Right cardiac atrium (tissue), 5 donors: ENCODE results near the gene STOML1. TPM values are rescaled to one million over a fixed set of nuclear protein-coding genes. Genes with fewer than 3 reads are reported as not detected.

Experiments used
- ATAC-seq, 2 donors: fragments of 200-7000 bp; cut with Tn5 transposase; one replicate each; pipeline versions ENCODE4 v1.8.0 to v1.9.1; 2020; ENCODE audit warnings: moderate library complexity in 2 of 2, mild to moderate bottlenecking in 1 of 2
- DNase-seq, 3 donors: peaks; one replicate each; pipeline ENCODE4 v3.0.0-alpha.2; 2020
- H3K27ac ChIP-seq: one replicate; pipeline ENCODE4 v1.5.1; 2013; ENCODE audit warnings: mild to moderate bottlenecking, low read length, control low read depth, moderate library complexity
- H3K27me3 ChIP-seq: one replicate; pipeline ENCODE4 v1.6.1; 2013; ENCODE audit not compliant: control insufficient read depth, insufficient read depth
- H3K4me1 ChIP-seq: one replicate; pipeline ENCODE4 v1.6.1; 2013; ENCODE audit warnings: low read length; ENCODE audit not compliant: control insufficient read depth, insufficient read depth
- H3K4me3 ChIP-seq: one replicate; pipeline ENCODE4 v1.5.1; 2013; ENCODE audit warnings: low read length, control low read depth
- H3K9me3 ChIP-seq: one replicate; pipeline ENCODE4 v1.6.1; 2013; ENCODE audit warnings: low read length; ENCODE audit not compliant: control insufficient read depth
- WGBS: extraction: QIAGEN DNeasy Blood & Tissue Kit; methylation state at CpG from one replicate; pipeline ENCODE4 v1.1.7; 2013; 5-methylcytosine and 5-hydroxymethylcytosine counted together
- intact Hi-C, 4 donors: fragments of 100-400 bp; cut with DNase I; formaldehyde crosslinking; loops; one replicate each; pipeline versions ENCODE4 v1.11.0 to v1.14.0; 2022 to 2023
- long read RNA-seq, 4 donors: library from polyadenylated mRNA; unstranded; transcript quantifications; one replicate each; pipeline ENCODE4 v2.0.0, GENCODE V29; 2020 to 2021
- polyA plus RNA-seq: library from polyadenylated mRNA; stranded (reverse); fragments of 200-250 nt; gene quantifications from one replicate; pipeline ENCODE4 v1.2.3, GENCODE V29; 2013
- total RNA-seq, 4 donors: library from RNA; stranded (reverse); fragmentation: NEBNext Ultra II Directional; extraction: Animal tissue kit (Norgen Biotek cat#: 25700); gene quantifications; one replicate each; pipeline ENCODE4 v1.2.1, GENCODE V29; 2021
- donor health status: healthy with polysubstance abuse.
- donor health status: DM: no; HTN: yes; CAD: no.
- donor health status: DM: no; HTN: no; CAD: no.
- donor health status: DM: no; HTN: yes; CAD: no; lungs with severe emphysema.
- donor health status: DM: yes; HTN: yes; CAD: no.

STOML1 gene
- 10 to 100 TPM; 14.9 to 19.0 (median 17.8) TPM for total RNA-seq
- polyA plus RNA-seq = 24.3 TPM
- long read RNA-seq, donor 1, full-length matches to known transcripts = 47 of 77 reads
- long read RNA-seq, donor 1, partial matches to known transcripts = 6 of 77 reads
- long read RNA-seq, donor 1, other reads (novel, unspliced or antisense) = 24 of 77 reads
- long read RNA-seq, donor 2, full-length matches to known transcripts = 20 of 35 reads
- long read RNA-seq, donor 2, partial matches to known transcripts = 0 of 35 reads
- long read RNA-seq, donor 2, other reads (novel, unspliced or antisense) = 15 of 35 reads
- long read RNA-seq, donor 3, full-length matches to known transcripts = 118 of 169 reads
- long read RNA-seq, donor 3, partial matches to known transcripts = 8 of 169 reads
- long read RNA-seq, donor 3, other reads (novel, unspliced or antisense) = 43 of 169 reads
- long read RNA-seq, donor 4, full-length matches to known transcripts = 20 of 36 reads
- long read RNA-seq, donor 4, partial matches to known transcripts = 1 of 36 reads
- long read RNA-seq, donor 4, other reads (novel, unspliced or antisense) = 15 of 36 reads

GRCh38 chr15:73991726-73992593 lies at the start of gene STOML1:
TSS of gene STOML1 (minus strand) at chr15:73992295. CDS start at chr15:73992223, 72 bp downstream.
- Histone ChIP-seq H3K4me1 (peaks cover 15% of the 10 kb centered on the region), H3K27ac (peak within 1 kb of the TSS; percentile 93)
- intact Hi-C loops = loop anchor here in 1 of 4 donors (5.0 kb wide), 1 partner anchor 50 kb away; no protein-coding TSS in a partner anchor

GRCh38 chr15:74041311-74041756 lies 49.2 kb upstream of the STOML1 start:
- no peak overlapping the region for H3K4me3 ChIP-seq
- no peaks in the 10 kb centered on the region for H3K9me3 ChIP-seq
- no peaks in the 10 kb centered on the region for H3K27me3 ChIP-seq
- WGBS = 78% methylated on average over 10 of the region's 10 CpGs
- ATAC-seq = no peak
- peak overlapping the region; percentile 77 for H3K27ac ChIP-seq
- peaks cover 13% of the 10 kb centered on the region for H3K4me1 ChIP-seq
- intact Hi-C loops = loop anchor here in 2 of 4 donors (5.0 kb wide), 2 partner anchors 49 to 69 kb away; partner anchors contain the start of genes PML (in 1 of the 2) and STOML1 (in 1 of the 2)
- no peak for DNase-seq

More at GRCh38 chr15:73991726-73992593, at the start of gene STOML1:
- ATAC-seq = peak; percentile 90 to 91
- WGBS = under 1% methylated on average over 72 of the region's 72 CpGs
- peak; percentile 96 to 99 (median 98) for DNase-seq
- no peaks in the 10 kb centered on the region for H3K9me3 ChIP-seq
- no peaks in the 10 kb centered on the region for H3K27me3 ChIP-seq
- peak within 1 kb of the TSS; percentile 85 for H3K4me3 ChIP-seq

GRCh38 chr15:74040109-74040850 lies 48.2 kb upstream of the STOML1 start:
- DNase-seq = peak; percentile 60 to 78 (median 73)

GRCh38 chr15:74039656-74040010 lies 47.5 kb upstream of the STOML1 start:
- Histone ChIP-seq H3K4me3 (no peak overlapping the region), H3K27ac (no peak overlapping the region), H3K27me3 (no peaks in the 10 kb centered on the region), H3K9me3 (no peaks in the 10 kb centered on the region), H3K4me1 (peaks cover 13% of the 10 kb centered on the region)
- 69% methylated on average over 5 of the region's 5 CpGs for WGBS
- intact Hi-C loops = loop anchor here in 3 of 4 donors (5.0 to 10.0 kb wide), 3 partner anchors 47 to 67 kb away; partner anchors contain the start of genes PML (in 1 of the 3) and STOML1 (in 1 of the 3)
- ATAC-seq (no peak), DNase-seq (no peak)

More at GRCh38 chr15:74040109-74040850, 48.2 kb upstream of the STOML1 start:
- H3K4me3 ChIP-seq = no peak overlapping the region
- H3K9me3 ChIP-seq = no peaks in the 10 kb centered on the region
- H3K27ac ChIP-seq = peak overlapping the region; percentile 35
- intact Hi-C loops = loop anchor here in 2 of 4 donors (5.0 kb wide), 2 partner anchors 48 to 68 kb away; partner anchors contain the start of genes PML (in 1 of the 2) and STOML1 (in 1 of the 2)
- 66% methylated on average over 7 of the region's 7 CpGs for WGBS
- no peaks in the 10 kb centered on the region for H3K27me3 ChIP-seq
- ATAC-seq = peak; percentile 64 to 68
- peaks cover 13% of the 10 kb centered on the region for H3K4me1 ChIP-seq

GRCh38 chr15:74038707-74039655 lies 46.9 kb upstream of the STOML1 start:
- ATAC-seq = peak; percentile 21 to 30
- WGBS = 55% methylated on average over 9 of the region's 9 CpGs
- H3K4me1 ChIP-seq = peaks cover 13% of the 10 kb centered on the region

GRCh38 chr15:74037171-74038117 lies 45.3 kb upstream of the STOML1 start:
- no peaks in the 10 kb centered on the region for H3K9me3 ChIP-seq
- DNase-seq = peak in 1 of 3 donors; percentile 34
- intact Hi-C loops = loop anchor here in 2 of 4 donors (5.0 to 10.0 kb wide), 2 partner anchors 63 to 65 kb away; no protein-coding TSS in a partner anchor
- H3K4me1 ChIP-seq = peaks cover 13% of the 10 kb centered on the region
- no peak overlapping the region for H3K4me3 ChIP-seq
- no peak overlapping the region for H3K27ac ChIP-seq
- ATAC-seq = no peak
- no peaks in the 10 kb centered on the region for H3K27me3 ChIP-seq
- 80% methylated on average over 21 of the region's 21 CpGs for WGBS

More at GRCh38 chr15:74038707-74039655, 46.9 kb upstream of the STOML1 start:
- Histone ChIP-seq H3K9me3 (no peaks in the 10 kb centered on the region), H3K4me3 (no peak overlapping the region), H3K27ac (peak overlapping the region; percentile 25), H3K27me3 (no peaks in the 10 kb centered on the region)
- intact Hi-C loops = loop anchor here in 2 of 4 donors (5.0 to 10.0 kb wide), 2 partner anchors 64 to 67 kb away; no protein-coding TSS in a partner anchor
- peak in 2 of 3 donors; percentile 68 to 73 for DNase-seq

GRCh38 chr15:74036271-74037170 lies 44.4 kb upstream of the STOML1 start:
- WGBS = 68% methylated on average over 21 of the region's 21 CpGs

More at GRCh38 chr15:74036271-74037170, 44.4 kb upstream of the STOML1 start:
- H3K27me3 ChIP-seq = no peaks in the 10 kb centered on the region
- H3K27ac ChIP-seq = no peak overlapping the region
- intact Hi-C loops = loop anchor here in 2 of 4 donors (5.0 to 10.0 kb wide), 2 partner anchors 62 to 64 kb away; no protein-coding TSS in a partner anchor
- peak; percentile 12 to 26 for ATAC-seq
- H3K4me3 ChIP-seq = no peak overlapping the region
- H3K4me1 ChIP-seq = peaks cover 11% of the 10 kb centered on the region
- DNase-seq = peak; percentile 65 to 86 (median 77)
- H3K9me3 ChIP-seq = no peaks in the 10 kb centered on the region
